Ramos (cell line): ENCODE results near the gene DPP7.

Source experiments
- in situ Hi-C: fragments of 300-500 bp; cut with MboI; formaldehyde crosslinking; loops from one replicate; pipeline ENCODE4 v1.14.3; 2022; ENCODE audit warnings: low sequenced_read_pairs; ENCODE audit not compliant: unreplicated experiment

DPP7 gene

DNA sequence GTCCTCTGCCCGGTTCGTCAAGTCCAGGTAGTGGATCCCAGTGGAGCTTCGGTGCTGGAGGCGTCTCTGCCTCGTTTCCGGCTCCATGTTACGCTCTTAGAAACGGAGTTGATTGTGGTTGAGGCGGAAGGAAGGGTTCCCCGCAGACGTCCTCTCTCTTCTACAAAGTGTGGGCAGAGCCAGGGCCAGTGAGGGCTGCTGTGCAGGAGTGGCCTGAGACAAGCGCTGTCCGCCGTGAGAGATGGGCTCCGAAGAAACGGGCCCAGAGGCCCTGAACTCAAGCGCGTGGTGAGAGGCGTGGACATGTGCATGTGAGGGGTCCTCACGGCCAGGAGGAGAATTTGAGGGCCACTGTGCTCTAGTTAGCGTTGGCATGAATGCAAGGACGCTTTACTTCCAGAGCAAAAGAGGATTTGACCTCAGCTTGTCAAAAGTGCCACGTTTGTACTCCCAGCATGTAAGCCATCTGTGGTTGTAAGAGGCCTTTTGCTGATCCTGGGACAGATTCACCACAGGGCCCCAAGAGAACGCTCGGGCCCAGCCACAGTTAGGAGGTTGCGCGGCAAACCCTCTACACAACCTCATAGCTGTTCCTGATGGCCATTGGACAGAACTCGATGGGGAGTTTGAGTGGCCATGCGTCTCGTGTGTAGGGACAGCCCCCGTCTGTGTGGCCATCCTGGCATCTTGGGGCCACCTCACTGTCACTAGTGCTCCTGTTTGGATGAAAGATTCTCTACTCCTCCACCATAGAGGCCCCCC lies 17.6 kb downstream of the DPP7 start:
- in situ Hi-C loops = no loop called here

DNA sequence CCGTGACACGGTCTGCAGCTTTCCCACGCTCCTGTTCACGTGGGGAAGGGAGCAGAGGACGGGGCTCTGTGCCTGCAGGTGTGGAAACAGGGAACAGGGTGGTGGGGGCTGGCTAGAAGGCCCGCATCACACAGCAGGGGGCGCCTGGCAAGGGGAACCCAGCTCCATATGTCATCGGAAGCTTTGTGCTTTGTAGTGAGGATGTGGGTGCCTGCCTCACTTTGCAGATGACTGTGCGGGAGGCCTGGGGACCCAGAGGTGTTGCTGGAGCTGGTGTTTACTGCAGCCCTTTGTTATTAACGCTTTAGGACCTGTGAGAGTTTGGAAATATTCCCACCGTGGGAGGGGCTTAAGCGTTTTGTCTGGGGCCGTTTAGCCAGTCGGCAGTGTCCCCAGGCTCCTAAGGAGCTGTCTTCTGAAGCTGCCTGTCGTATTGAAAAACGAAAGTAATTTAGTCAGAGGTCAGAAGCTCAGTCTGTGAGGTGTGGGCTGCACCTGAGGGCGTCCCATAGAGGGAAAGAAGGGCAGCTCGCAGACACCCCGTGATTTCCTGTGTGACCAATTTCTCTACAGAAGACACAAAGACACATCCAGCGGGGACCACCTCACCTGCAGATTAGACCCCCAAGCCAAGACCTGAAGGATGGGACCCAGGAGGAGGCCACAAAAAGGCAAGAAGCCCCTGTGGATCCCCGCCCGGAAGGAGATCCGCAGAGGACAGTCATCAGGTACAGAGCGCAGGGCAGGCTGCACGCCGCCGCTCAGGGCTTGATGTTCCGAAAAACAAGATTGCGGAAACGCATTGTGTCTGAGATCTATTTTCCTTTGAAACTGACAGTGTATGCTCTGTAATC lies 18.6 kb downstream of the DPP7 start:
- in situ Hi-C loops = no loop called here

DNA sequence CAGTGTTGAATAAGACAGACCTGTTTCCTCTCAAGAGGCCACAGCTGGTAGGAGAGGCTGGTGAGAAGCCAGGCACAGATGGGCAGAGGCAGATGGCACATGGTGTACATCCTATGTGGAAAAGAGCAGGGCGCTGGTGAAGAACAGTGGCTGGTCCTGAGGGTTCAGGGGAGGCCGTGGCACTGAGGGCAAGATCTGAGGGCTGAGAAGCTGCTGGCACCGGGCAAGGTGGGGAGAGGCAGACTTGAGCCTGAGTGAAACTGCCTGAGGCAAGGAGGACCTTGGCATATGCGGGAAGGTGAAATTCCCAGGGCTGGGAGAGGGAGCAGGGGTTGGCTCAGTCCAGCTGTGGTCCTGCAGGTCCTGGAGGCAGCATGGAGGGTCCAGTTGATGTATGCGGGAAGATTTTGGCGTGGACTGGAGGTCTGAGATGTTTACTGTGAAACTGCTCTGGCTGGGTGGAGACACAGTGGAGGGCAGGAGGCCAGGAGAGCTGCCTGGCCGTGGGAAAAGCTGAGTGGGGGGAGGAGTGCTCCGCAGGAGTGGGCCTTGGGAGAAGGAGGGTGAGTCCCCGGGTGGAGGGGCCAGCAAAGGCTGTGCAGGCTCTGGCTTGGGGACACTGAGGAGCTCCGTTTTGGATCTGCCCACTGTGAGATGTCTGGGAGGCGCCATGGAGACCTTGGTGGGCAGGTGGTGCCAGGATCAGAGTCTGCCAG lies 25.1 kb downstream of the DPP7 start:
- in situ Hi-C loops = no loop called here

GRCh38 chr9:137088121-137088520 lies 26.4 kb downstream of the DPP7 start:
- in situ Hi-C loops = no loop called here

- in situ Hi-C loops = no loop called here
These were observed 27.1 kb downstream of the DPP7 start for GRCh38 chr9:137087409-137087925.

GRCh38 chr9:137086531-137087408 lies 27.8 kb downstream of the DPP7 start, which contains the start of gene MAN1B1:
MAN1B1 (plus strand) TSS chr9:137086985; CDS start chr9:137087000, 15 bp downstream.
- in situ Hi-C loops = no loop called here

- in situ Hi-C loops = no loop called here
These were observed 28.5 kb downstream of the DPP7 start for GRCh38 chr9:137085920-137086530.

GRCh38 chr9:137084526-137084925 lies 30.0 kb downstream of the DPP7 start:
- in situ Hi-C loops = no loop called here

GRCh38 chr9:137083394-137084004 lies 31.0 kb downstream of the DPP7 start:
- in situ Hi-C loops = no loop called here

DNA sequence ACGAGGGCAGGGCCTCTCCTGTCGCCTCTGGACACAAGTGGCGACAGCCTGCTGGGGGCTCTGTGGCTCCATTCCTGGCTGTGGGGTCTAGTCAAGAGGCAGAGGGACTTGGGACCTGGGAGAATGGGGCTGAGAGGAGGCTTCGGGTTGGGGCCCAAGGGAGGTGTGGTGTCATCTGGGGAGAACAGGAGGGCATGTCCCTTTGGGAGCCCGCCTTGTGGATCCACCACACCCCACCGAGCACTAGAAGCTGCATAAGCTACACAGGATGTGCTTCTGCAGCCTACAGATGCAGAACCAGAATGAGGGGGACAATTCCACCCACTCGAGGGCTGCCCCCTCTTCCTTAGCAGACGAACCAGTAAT lies 31.6 kb downstream of the DPP7 start:
- in situ Hi-C loops = no loop called here

DNA sequence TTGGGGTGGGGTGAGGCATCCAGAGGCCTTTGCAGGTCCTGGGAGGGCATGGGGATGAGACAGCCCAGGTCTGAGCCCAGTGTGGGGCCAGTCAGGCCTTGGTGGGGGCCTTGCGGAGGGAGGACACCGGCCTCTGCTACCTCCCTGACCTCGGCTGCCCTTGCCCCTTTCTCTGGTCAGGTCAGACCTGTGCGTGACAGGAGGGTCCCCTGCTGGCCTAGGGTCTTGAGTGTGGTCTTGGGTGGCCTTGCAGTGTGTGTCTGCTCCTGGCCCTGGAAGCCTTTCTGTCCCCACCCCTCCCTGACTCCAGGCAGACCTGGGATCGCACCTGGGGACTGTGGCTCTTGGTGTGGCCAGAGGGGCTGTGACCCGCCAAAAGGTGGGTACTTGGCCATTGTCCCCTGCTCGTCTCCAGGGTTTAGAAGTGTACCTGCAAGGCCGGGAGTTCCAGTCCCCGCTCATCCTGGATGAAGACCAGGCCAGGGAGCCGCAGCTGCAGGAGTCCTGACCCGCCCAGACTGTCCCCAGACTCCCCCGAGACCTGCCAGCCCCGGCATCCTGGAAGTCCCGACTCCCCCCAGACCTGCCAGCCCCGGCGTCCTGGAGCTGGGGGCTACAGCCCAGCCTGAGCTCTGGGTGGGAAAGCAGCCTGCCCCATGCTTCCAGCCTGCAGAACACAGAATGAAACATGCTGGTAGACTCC lies 32.2 kb downstream of the DPP7 start:
- in situ Hi-C loops = no loop called here

DNA sequence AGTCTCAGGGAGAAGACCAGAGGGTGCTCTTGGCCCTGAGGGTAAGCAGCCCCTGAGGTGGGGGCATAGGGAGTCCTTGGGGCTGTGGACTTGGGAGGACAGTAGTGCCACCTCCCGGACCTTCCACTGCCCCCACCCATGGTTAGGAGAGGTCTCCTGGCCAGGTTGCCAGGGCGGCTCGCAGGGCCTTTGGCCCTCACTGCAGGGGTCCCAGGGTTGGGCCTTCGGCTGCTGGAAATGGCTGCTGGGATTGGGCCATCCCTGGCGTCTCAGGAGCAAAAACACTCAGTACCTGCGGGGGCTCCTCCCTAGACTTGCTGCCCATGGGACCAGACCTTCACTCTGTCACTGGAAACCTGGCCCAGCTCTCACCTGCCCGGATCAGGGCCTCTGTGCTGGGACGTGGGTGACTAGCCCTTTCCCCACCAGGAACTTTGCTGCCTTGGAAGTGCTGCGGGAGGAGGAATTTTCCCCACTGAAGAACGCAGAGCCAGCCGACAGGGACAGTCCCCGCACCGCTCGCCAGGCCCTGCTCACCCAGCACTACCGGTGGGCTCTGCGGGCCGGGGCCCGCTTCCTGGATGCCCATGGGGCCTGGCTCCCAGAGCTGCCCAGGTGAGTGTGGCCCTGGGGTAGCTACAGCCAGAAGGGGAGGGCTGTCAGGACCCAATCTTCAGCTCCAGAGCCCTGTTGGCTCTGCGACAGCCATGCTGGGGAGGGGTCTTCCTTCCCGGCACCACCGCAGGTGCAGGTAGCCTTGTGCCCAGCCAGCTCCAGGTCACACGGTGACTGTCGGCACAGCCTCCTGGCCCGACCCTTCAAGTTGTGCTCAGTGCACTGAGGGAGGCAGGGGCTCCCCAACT lies 34.0 kb downstream of the DPP7 start:
- in situ Hi-C loops = no loop called here

DNA sequence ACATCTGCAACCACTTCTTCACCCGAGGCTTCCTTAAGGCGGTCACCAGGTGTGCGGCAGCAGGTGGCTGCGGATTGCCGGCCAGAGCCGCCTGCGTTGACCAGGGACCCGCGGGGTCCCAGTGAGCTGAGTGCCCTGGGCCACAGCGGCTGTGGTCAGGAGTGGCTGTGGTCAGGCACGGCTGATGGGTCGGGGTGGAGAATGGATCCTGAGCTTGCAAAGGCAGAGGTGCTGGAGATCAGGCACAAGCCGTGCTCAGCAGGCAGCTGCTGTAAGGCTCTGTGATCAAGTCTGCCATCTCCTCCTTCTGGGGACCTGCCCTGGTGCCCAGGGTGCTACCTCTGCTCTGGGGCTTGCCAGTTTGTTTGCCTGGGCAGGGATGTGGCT lies 35.1 kb downstream of the DPP7 start:
- in situ Hi-C loops = no loop called here

GRCh38 chr9:137078701-137079400 lies 35.7 kb downstream of the DPP7 start:
- in situ Hi-C loops = no loop called here

DNA sequence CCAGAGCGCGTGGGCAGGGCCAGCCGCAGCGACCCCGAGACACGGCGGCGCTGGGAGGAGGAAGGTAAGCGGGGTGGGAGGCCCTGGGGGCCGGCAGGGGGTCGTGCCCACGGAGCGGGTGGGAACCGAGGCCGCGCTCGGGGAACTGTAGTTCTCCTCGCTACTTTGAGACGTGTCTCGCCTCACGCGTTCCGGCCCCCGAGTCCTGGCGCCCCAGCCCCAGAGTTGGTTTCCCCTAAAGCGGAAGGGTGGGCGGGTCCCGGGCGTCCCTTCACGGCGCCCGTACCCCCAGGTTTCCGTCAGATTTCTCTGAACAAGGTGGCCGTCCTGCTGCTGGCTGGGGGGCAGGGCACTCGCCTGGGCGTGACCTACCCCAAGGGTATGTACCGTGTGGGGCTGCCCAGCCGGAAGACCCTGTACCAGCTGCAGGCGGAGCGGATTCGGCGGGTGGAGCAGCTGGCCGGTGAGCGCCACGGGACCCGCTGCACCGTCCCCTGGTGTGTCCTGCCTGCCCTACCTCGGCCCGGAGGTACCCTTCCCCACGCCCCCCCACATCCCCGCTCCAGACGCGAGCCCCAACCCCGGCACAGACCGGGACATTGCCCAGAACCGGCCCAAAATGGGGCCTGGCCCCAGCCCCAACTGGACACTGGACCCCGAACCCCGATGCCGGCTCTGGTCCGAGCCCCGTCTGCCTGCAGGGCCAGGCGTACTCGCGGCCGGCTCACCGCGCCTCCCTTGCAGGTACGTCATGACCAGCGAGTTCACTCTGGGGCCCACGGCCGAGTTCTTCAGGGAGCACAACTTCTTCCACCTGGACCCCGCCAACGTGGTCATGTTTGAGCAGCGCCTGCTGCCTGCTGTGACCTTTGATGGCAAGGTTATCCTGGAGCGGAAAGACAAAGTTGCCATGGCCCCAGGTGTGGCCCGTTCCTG lies 36.5 kb downstream of the DPP7 start:
- in situ Hi-C loops = no loop called here
